Testis (tissue), 3 donors: ENCODE measurements around the gene MAST4. TPM values are rescaled to one million over a fixed set of nuclear protein-coding genes. Genes with fewer than 3 reads are reported as not detected.
"Not testable (repeated sequence)": the region's sequence is repeated elsewhere in the genome, so short reads cannot be mapped to it uniquely, and the experiment has no call there.

Experiments used
- DNase-seq: peaks from one replicate; pipeline ENCODE4 v3.0.0-alpha.2; 2019
- H3K27ac ChIP-seq, 2 donors: fragments of 200-600 bp; sonication (generic); one replicate each; pipeline ENCODE4 v1.5.1; 2019
- H3K27me3 ChIP-seq: fragments of 200-600 bp; sonication (generic); one replicate; pipeline ENCODE4 v1.5.1; 2019
- H3K36me3 ChIP-seq: fragments of 200-600 bp; sonication (generic); one replicate; pipeline ENCODE4 v1.5.1; 2017; ENCODE audit warnings: low read depth; ENCODE audit errors: missing control alignments
- H3K4me1 ChIP-seq: fragments of 200-600 bp; sonication (generic); one replicate; pipeline ENCODE4 v1.5.1; 2019
- H3K4me3 ChIP-seq, 2 donors: fragments of 200-600 bp; sonication (generic); one replicate each; pipeline ENCODE4 v1.5.1; 2017 to 2019
- H3K9me3 ChIP-seq: fragments of 200-600 bp; sonication (generic); one replicate; pipeline ENCODE4 v1.5.1; 2017
- POLR2A ChIP-seq: fragments of 450-650 bp; IDR thresholded peaks from one replicate; pipeline ENCODE4 v1.6.1; 2017; ENCODE audit warnings: antibody characterized with exemption, mild to moderate bottlenecking, moderate library complexity
- WGBS, 2 donors: methylation state at CpG; one replicate each; pipeline ENCODE4 v1.1.5; 2018; 5-methylcytosine and 5-hydroxymethylcytosine counted together
- intact Hi-C: fragments of 100-400 bp; cut with DNase I; formaldehyde crosslinking; loops from one replicate; pipeline ENCODE4 v1.15.1; 2023; ENCODE audit warnings: low total_unique reads
- polyA plus RNA-seq: library from polyadenylated mRNA; stranded (reverse); fragments of 350-450 nt; fragmentation: Illumina TruSeq; extraction: RNeasy Lipid Tissue Mini Kit (QIAGEN cat#74804); gene quantifications from one replicate; pipeline ENCODE4 v1.2.3, GENCODE V29; 2014; ENCODE audit warnings: low read depth, low replicate concordance; ENCODE audit not compliant: insufficient read depth
- total RNA-seq, 2 donors: library from RNA; depleted of rRNA; stranded (reverse); fragments of >200 nt; gene quantifications; one replicate each; pipeline ENCODE4 v1.2.3, GENCODE V29; 2016
- TF ChIP-seq, protein P1 (sequence below), 3 experiments: fragments of 450-650 bp in 2 of 3; fragments of 200-600 bp in 1 of 3; sonication (generic) in 1 of 3; IDR thresholded peaks; one replicate each; pipeline ENCODE4 v1.5.1; 2016 to 2019; ENCODE audit warnings: antibody characterized with exemption in 3 of 3, mild to moderate bottlenecking in 2 of 3, moderate library complexity in 1 of 3

Gene MAST4
- total and polyA plus RNA-seq, 3 donors from 2014 or later = 27.2 to 56.4 (median 51.4) TPM

DNA sequence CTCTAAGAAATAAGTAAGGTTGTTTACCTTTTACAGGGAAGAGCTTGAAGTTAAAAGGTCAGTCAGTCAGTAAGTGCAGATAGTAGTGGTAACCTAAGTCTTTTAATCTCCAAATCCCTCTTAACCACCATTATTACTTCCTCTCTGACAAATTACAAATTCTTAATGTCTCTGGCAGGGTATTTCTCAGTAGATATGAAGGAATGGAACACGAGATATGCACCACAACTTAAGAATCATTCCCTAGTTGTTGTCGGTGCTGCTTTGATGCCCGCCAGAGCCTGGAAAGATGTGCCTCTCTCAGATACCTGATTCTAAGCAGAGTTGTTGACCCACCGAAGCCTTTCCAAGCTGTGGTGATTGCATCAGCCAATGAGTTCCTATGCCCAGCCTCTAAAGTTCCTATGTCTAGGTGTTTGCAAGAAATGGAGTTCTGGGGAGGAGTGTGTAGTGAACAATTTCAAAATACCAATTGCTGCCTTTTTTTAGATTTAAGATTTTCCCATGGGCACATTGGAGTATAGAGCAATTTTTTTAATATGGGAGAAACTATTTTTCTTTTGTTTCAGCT lies 521.9 kb downstream of the MAST4 start:
- H3K9me3 ChIP-seq = no peaks in the 10 kb centered on the region
- TF ChIP-seq, protein P1, sequence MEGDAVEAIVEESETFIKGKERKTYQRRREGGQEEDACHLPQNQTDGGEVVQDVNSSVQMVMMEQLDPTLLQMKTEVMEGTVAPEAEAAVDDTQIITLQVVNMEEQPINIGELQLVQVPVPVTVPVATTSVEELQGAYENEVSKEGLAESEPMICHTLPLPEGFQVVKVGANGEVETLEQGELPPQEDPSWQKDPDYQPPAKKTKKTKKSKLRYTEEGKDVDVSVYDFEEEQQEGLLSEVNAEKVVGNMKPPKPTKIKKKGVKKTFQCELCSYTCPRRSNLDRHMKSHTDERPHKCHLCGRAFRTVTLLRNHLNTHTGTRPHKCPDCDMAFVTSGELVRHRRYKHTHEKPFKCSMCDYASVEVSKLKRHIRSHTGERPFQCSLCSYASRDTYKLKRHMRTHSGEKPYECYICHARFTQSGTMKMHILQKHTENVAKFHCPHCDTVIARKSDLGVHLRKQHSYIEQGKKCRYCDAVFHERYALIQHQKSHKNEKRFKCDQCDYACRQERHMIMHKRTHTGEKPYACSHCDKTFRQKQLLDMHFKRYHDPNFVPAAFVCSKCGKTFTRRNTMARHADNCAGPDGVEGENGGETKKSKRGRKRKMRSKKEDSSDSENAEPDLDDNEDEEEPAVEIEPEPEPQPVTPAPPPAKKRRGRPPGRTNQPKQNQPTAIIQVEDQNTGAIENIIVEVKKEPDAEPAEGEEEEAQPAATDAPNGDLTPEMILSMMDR (IDR thresholded peaks at IDR 0.05) = no peak
- no peak for TF ChIP-seq POLR2A
- H3K4me3 ChIP-seq = no peak overlapping the region
- no peaks in the 10 kb centered on the region for H3K27me3 ChIP-seq
- H3K27ac ChIP-seq = no peak overlapping the region
- 93 to 96% methylated on average over 4 of the region's 4 CpGs for WGBS, 2 donors
- no peak for DNase-seq
- intact Hi-C loops = no loop called here
- no peaks in the 10 kb centered on the region for H3K36me3 ChIP-seq
- no peaks in the 10 kb centered on the region for H3K4me1 ChIP-seq

DNA sequence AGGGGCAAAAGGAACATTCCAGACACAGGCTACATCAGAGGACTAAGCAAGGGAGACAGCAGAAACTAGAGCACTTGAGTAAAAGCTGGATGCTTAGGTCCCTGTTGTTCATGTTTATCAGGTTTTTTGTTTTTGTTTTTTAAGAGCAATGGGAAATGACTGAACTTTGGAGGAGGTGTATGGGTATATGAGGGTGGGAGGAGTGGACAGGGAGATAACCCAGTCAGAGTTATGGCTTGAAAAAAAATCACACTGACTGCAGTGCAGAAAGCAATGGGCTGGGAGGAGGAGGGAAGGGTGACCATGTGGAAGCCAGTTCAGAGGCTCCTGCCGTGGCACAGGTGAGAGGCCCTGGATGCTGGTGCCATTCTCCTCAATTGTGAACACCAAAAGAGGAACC lies 522.8 kb downstream of the MAST4 start:
- no peak overlapping the region for H3K4me3 ChIP-seq
- H3K36me3 ChIP-seq = no peaks in the 10 kb centered on the region
- 76 to 78% methylated on average over 1 of the region's 1 CpG for WGBS, 2 donors
- DNase-seq = no peak
- intact Hi-C loops = no loop called here
- H3K27me3 ChIP-seq = no peaks in the 10 kb centered on the region
- no peak for TF ChIP-seq POLR2A
- TF ChIP-seq, protein P1 (IDR thresholded peaks at IDR 0.05) = no peak
- H3K4me1 ChIP-seq = no peaks in the 10 kb centered on the region
- H3K27ac ChIP-seq = no peak overlapping the region
- no peaks in the 10 kb centered on the region for H3K9me3 ChIP-seq

DNA sequence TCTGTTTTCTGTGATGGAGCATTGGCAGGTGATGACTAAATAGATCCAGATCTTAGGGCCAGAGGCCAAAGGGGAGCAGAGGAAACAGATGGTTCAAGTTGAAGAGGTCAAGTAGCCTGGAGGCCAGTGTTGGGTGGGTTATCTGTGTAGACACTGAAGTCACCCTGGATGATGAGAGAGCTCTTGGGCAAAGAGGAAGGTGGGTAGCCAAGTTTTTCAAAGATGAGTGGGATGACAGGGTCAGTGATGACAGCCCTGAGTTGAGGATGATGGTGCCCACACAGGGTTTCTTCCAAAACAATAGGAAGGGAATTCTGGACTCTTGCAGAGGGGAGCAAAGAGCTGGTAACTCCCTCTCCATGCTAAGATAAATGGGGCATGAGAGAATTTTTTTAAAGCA lies 523.8 kb downstream of the MAST4 start:
- intact Hi-C loops = no loop called here
- Histone ChIP-seq H3K4me3 (no peak overlapping the region), H3K9me3 (no peaks in the 10 kb centered on the region), H3K27ac (no peak overlapping the region), H3K27me3 (no peaks in the 10 kb centered on the region), H3K36me3 (no peaks in the 10 kb centered on the region), H3K4me1 (no peaks in the 10 kb centered on the region)
- TF ChIP-seq, protein P1 (IDR thresholded peaks at IDR 0.05) = no peak
- TF ChIP-seq POLR2A = no peak
- no peak for DNase-seq

DNA sequence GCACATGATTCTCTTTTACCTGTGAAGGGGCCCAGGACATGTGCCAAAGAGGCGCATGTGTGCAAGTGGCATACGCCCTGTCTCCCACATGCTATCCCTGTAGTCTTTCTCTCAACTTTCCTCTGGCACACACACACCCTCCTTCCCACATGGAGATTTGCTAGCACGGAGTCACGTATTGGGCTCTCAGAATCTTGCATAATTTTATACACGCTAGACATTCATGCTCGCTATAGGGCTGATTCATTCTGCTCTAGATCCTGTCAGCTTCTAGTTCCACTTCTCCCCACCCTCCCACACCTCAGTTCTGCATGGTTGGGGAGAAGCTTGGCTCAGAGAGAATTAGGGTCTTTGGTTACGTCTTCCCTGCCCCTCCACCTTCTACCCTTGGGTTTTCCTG lies 527.6 kb downstream of the MAST4 start:
- H3K27me3 ChIP-seq = no peaks in the 10 kb centered on the region
- no peaks in the 10 kb centered on the region for H3K36me3 ChIP-seq
- no peaks in the 10 kb centered on the region for H3K4me1 ChIP-seq
- no peak overlapping the region for H3K27ac ChIP-seq
- WGBS, 2 donors = 92 to 95% methylated on average over 7 of the region's 7 CpGs
- TF ChIP-seq POLR2A = no peak
- TF ChIP-seq, protein P1 (IDR thresholded peaks at IDR 0.05) = no peak
- intact Hi-C loops = no loop called here
- DNase-seq = no peak
- H3K4me3 ChIP-seq = no peak overlapping the region
- no peaks in the 10 kb centered on the region for H3K9me3 ChIP-seq

DNA sequence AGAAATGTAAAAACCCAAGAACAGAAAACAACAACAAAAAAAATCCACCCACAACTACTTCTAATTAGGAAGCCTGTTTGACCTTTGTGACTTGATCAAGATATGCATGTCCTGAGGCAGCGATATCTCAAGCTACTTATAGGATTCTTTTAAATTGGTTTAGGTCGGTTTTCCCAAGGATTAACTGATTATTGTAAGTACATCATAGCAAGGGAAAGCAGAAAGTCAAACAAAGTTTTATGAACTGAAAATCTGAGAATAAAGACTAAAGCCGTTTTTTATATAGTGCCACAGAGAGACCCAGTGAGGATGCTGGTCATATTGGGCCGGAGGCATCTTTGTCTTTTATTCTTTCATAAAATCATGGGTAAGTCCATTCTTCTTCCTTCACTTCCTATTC lies 528.4 kb downstream of the MAST4 start:
- DNase-seq = no peak
- Histone ChIP-seq H3K27ac (no peak overlapping the region), H3K27me3 (no peaks in the 10 kb centered on the region), H3K4me1 (no peaks in the 10 kb centered on the region), H3K36me3 (no peaks in the 10 kb centered on the region), H3K9me3 (no peaks in the 10 kb centered on the region), H3K4me3 (no peak overlapping the region)
- intact Hi-C loops = no loop called here
- no peak for TF ChIP-seq POLR2A
- TF ChIP-seq, protein P1 (IDR thresholded peaks at IDR 0.05) = no peak
- 91% methylated on average over 4 of the region's 4 CpGs for WGBS, 2 donors

DNA sequence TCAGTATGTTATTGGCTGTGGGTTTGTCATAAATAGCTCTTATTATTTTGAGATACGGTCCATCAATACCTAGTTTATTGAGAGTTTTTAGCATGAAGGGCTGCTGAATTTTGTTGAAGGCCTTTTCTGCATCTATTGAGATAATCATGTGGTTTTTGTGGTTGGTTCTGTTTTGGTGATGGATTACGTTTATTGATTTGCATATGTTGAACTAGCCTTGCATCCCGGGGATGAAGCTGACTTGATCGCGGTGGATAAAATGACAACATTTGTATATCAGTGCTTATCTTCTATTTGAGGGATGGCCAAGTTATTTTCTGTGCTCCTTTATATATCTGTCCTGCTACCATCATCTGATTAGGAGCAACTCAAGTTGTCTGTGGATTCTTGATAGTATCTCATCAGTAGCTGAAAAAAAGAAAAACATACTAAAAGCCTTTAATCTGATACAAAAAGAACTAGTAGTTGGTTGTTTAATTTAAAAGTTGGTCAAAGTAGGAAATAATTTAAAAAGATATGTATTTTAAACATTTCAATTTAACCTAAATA lies 531.2 kb downstream of the MAST4 start:
- H3K4me1 ChIP-seq, DNase-seq, H3K27ac ChIP-seq, H3K27me3 ChIP-seq, intact Hi-C loops, H3K4me3 ChIP-seq, H3K36me3 ChIP-seq, H3K9me3 ChIP-seq: not testable (repeated sequence)
- 90 to 91% methylated on average over 5 of the region's 5 CpGs for WGBS, 2 donors
